CD4-positive, alpha-beta T cell treated with Interleukin-6 at 100 ng/mL for 8 hours (primary cell): ENCODE measurements around the gene HSD3B2.
"Not testable (repeated sequence)": the region's sequence is repeated elsewhere in the genome, so short reads cannot be mapped to it uniquely, and the experiment has no call there.

Experiments used
- DNase-seq: peaks from one replicate; pipeline ENCODE4 v3.0.0-alpha.2; 2020; ENCODE audit warnings: mixed read lengths, low spot score

HSD3B2 gene

GRCh38 chr1:119414950-119415349 is at the start of gene HSD3B2:
HSD3B2 (plus strand) TSS chr1:119415150; CDS start chr1:119415420, 270 bp downstream.
- no peak for DNase-seq

- no peak for DNase-seq
Observed at GRCh38 chr1:119366424-119366823, 48.5 kb upstream of the HSD3B2 start.

DNA sequence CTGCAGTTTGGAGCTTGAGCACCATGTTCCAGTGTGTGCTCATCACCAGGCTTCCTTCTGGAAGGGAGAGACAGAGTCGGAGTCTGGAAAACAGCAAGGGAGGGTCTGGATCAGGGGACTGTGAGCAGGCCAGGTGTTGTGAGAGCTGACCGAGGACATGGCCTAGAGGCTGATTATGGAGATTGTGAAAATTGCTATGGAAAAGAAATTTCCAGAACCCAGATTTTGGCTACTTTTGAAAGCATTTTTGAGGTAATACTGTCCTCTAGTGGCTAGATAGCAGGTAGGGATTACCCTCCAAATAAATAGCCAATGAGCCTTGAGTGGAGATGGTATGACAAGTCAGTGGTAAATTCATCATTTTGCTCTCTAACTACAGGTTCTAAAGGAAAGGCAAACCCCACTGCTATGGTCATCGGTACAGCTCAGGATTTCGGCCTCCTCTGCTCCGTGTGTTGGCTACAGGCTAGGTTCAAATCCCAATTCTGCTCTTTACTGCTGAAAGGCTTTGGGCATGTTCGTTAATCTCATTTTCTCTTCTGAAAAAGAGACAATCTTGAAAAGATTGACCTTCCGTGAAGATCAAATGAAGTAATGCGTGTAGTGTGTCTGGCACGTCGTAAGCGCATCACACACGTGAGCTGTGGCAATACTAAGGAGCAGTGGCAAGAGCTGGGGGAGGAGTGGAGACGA is 47.4 kb upstream of the HSD3B2 start:
- no peak for DNase-seq

DNA sequence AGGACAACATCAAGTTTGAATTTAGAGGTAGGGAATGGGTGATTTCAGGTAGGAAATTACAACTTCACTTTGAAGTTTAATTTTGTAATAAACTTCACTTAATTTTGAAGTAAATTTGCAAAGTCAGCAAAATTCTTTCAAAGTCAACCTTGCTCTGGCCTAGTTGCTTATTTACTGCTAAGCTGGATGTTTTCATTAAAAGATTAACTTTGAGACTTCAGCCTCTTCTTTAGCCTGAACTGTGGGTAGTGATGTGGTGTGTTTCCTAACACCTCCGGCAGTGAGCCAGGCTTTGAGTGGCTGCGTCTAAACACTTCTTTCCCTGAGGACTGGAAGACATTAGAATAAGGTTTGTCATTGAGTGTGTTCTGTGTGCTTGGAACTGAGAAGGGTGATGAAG is 46.4 kb upstream of the HSD3B2 start, which contains the start of gene HAO2:
HAO2 (plus strand) TSS at position 232 of the 400 bp plus-strand sequence. CDS start 12,301 bp downstream, outside the sequence.
- no peak for DNase-seq

GRCh38 chr1:119370748-119371147 is 44.2 kb upstream of the HSD3B2 start:
- DNase-seq = no peak

GRCh38 chr1:119371815-119372214 is 43.1 kb upstream of the HSD3B2 start:
- no peak for DNase-seq

- no peak for DNase-seq
Observed at GRCh38 chr1:119372503-119373086, 42.4 kb upstream of the HSD3B2 start.

GRCh38 chr1:119373465-119373864 is 41.5 kb upstream of the HSD3B2 start:
- DNase-seq = no peak

GRCh38 chr1:119374208-119374874 is 40.6 kb upstream of the HSD3B2 start:
- DNase-seq = no peak

GRCh38 chr1:119375366-119375765 is 39.6 kb upstream of the HSD3B2 start:
- no peak for DNase-seq

DNA sequence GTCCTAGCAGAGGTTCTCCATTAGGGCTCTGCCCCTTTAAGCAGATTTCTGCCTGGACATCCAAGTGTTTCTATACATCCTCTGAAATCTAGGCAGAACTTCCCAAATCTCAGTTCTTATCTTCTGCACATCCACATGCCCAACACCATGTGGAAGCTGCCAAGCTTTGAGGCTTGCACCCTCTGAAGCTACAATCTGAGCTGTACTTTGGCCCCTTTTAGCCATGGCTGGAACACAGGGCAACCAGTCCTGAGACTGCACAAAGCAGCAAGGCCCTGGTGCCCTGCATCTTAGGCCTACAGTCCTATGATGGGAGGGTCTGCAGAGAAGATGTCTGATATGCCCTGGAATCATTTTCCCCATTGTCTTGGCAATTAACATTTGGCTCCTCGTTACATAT is 38.4 kb upstream of the HSD3B2 start:
- DNase-seq = no peak

DNA sequence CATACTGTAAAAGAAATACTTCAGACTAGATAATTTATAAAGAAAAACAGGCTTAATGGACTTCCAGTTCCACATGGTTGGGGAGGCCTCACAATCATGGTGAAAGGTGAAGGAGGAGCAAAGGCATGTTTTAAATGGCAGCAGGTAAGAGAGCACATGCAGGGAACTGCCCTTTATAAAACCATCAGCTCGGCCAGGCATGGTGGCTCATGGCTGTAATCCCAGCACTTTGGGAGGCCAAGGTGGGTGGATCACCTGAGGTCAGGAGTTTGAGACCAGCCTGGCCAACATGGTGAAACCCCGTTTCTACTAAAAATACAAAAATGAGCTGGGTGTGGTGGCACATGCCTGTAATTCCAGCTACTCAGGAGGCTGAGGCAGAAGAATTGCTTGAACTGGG is 37.4 kb upstream of the HSD3B2 start:
- DNase-seq = not testable (repeated sequence)

GRCh38 chr1:119379117-119379516 is 35.8 kb upstream of the HSD3B2 start:
- DNase-seq = no peak

GRCh38 chr1:119380304-119380703 is 34.6 kb upstream of the HSD3B2 start:
- no peak for DNase-seq

DNA sequence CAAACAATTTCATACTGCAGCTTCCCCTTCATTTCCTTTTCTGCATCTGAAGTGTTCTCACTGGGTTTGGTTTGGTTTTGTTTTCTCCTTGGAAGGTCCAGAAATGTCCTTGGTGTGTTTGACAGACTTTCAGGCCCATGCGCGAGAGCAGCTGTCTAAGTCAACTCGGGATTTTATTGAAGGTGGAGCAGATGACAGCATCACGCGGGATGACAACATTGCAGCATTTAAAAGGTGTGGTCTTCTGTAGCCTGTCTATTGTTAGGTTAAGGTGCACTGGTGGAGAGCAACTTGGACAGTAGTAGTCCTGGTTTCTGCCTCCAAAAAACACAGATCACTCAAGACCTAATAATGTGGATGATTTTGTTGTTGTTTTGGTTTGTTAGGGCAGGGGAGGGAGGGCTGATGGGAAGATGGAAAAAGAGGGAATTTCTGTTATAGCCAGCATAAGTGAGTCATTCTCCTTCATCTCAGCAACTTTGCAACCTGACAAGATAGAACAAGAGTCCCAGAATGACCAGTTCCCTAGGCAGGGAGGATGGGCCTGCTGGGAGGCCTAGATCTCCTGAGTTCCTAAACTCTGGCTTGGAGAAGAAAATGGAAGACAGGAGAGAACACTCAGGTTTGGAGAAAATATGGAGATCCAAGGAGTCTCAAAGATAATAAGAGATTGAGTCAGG is 33.8 kb upstream of the HSD3B2 start:
- no peak for DNase-seq

DNA sequence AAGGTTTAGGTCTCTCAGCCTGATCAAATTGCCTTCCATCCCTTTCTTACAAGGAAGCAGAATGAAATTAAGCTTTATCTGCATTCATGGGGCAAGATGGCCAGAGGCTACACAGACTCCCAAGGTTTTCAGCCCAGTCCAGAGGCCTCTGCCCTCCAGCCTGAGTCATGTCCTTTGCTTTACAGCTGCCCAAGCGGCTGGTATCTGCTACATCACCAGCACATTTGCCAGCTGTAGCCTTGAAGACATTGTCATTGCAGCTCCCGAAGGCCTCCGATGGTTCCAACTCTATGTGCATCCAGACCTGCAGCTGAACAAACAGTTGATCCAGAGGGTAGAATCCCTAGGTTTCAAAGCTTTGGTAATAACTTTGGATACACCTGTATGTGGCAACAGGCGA is 30.4 kb upstream of the HSD3B2 start:
- no peak for DNase-seq

GRCh38 chr1:119385650-119386049 is 29.3 kb upstream of the HSD3B2 start:
- no peak for DNase-seq

DNA sequence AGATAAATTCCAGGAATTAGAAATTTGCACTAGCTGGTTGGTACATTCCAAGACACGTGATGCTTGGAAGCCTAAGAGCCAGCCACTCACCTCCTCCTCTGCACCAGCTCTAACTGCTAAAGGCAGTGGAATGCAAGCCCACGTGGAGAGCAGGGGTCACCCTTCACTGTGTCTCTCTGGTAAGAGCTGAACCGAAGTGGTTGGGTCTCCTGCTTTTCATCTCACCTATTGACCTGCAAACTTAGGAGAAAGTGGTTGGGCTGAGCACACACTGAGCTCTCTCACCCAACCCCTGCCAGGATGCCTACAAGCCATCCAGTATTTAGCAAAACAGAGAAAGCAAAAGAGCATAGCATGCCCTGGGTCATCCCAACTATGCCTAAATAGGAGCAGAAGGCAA is 27.1 kb upstream of the HSD3B2 start:
- no peak for DNase-seq

- DNase-seq = no peak
Observed at GRCh38 chr1:119388450-119388849, 26.5 kb upstream of the HSD3B2 start.

GRCh38 chr1:119390526-119390925 is 24.4 kb upstream of the HSD3B2 start:
- DNase-seq = no peak

GRCh38 chr1:119391749-119392148 is 23.2 kb upstream of the HSD3B2 start:
- DNase-seq = no peak

- DNase-seq = no peak
Observed at GRCh38 chr1:119394085-119394484, 20.9 kb upstream of the HSD3B2 start.

DNA sequence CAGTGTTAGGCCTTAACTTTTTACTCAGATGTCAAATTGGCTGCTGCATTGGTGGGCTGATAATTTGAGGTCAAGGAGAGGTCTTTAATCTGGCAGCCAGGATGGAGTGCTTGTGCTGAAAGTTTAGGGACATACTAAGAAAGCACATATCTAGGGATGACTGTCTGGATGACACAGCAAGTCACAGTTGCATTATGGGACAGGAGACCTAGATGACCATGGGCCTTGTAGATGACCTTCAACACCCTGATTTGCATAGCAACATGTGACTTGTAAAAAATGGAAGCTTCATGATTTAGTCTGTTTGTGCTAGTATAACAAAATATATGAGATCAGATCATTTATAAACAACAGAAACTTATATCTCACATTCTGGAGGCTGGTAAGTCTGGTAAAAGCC is 18.0 kb upstream of the HSD3B2 start:
- DNase-seq = no peak
